Epidermal melanocyte (primary cell): ENCODE results near the gene PCDHGB5.
"Not testable (repeated sequence)": the region's sequence is repeated elsewhere in the genome, so short reads cannot be mapped to it uniquely, and the experiment has no call there.

Source experiments
- DNase-seq: peaks from one replicate; pipeline ENCODE4 v3.0.0; 2011; ENCODE audit warnings: low spot score; ENCODE audit not compliant: insufficient read length

PCDHGB5 gene

GRCh38 chr5:141409598-141410306 lies 12.0 kb downstream of the PCDHGB5 start:
- DNase-seq, result no peak

GRCh38 chr5:141411575-141411974 lies 13.8 kb downstream of the PCDHGB5 start:
- no peak for DNase-seq

GRCh38 chr5:141412854-141413539 lies 15.2 kb downstream of the PCDHGB5 start, which contains the start of gene PCDHGA10:
Gene PCDHGA10 (plus strand): TSS chr5:141412987. CDS start chr5:141413176, 189 bp downstream.
- DNase-seq, result peak; percentile 46

- DNase-seq, result no peak
Measured at GRCh38 chr5:141413540-141414069, 15.9 kb downstream of the PCDHGB5 start.

GRCh38 chr5:141414548-141415274 lies 17.0 kb downstream of the PCDHGB5 start:
- not testable (repeated sequence) for DNase-seq

GRCh38 chr5:141415275-141415618 lies 17.5 kb downstream of the PCDHGB5 start:
- not testable (repeated sequence) for DNase-seq

- not testable (repeated sequence) for DNase-seq
Measured at GRCh38 chr5:141417494-141418172, 19.9 kb downstream of the PCDHGB5 start, which contains the start of gene PCDHGB7. Gene PCDHGB7 (plus strand): TSS chr5:141417677. CDS start chr5:141417860, 183 bp downstream.

GRCh38 chr5:141419074-141419880 lies 21.5 kb downstream of the PCDHGB5 start:
- no peak for DNase-seq

- DNase-seq, result no peak
Measured at GRCh38 chr5:141420855-141421488, 23.2 kb downstream of the PCDHGB5 start, which contains the start of gene PCDHGA11. Gene PCDHGA11 (plus strand): TSS chr5:141421051. CDS start chr5:141421228, 177 bp downstream.

GRCh38 chr5:141421489-141421855 lies 23.7 kb downstream of the PCDHGB5 start:
- no peak for DNase-seq

- no peak for DNase-seq
Measured at GRCh38 chr5:141422742-141423291, 25.1 kb downstream of the PCDHGB5 start.

- no peak for DNase-seq
Measured at GRCh38 chr5:141427783-141428426, 30.2 kb downstream of the PCDHGB5 start.

GRCh38 chr5:141430332-141431113 lies 32.8 kb downstream of the PCDHGB5 start, which contains the start of gene PCDHGA12:
Gene PCDHGA12 (plus strand): TSS chr5:141430507. CDS start chr5:141430760, 253 bp downstream.
- peak; percentile 76 for DNase-seq

GRCh38 chr5:141431286-141431685 lies 33.5 kb downstream of the PCDHGB5 start:
- no peak for DNase-seq

- not testable (repeated sequence) for DNase-seq
Measured at GRCh38 chr5:141432308-141432707, 34.6 kb downstream of the PCDHGB5 start.

GRCh38 chr5:141432726-141433125 lies 35.0 kb downstream of the PCDHGB5 start:
- not testable (repeated sequence) for DNase-seq

GRCh38 chr5:141434006-141434405 lies 36.3 kb downstream of the PCDHGB5 start:
- DNase-seq, result no peak

- no peak for DNase-seq
Measured at GRCh38 chr5:141437221-141437620, 39.5 kb downstream of the PCDHGB5 start.
